HepG2 (cell line): ENCODE data around the gene HSD17B2. TPM values are rescaled to one million over a fixed set of nuclear protein-coding genes. Genes with fewer than 3 reads are reported as not detected.

ENCODE experiments used
- ATF7 ChIP-seq, 2 experiments: fragments of 450-650 bp in 1 of 2; sonication (generic) in 1 of 2; formaldehyde crosslinking in 1 of 2; IDR thresholded peaks; 2 replicates each; pipeline versions ENCODE4 v1.4.0 to v1.6.1; 2016 to 2020; ENCODE audit warnings: antibody characterized with exemption in 1 of 2, mild to moderate bottlenecking in 1 of 2, missing genetic modification reagents in 1 of 2
- CHCHD3 ChIP-seq: sonication (generic); formaldehyde crosslinking; IDR thresholded peaks from 2 replicates; pipeline ENCODE4 v1.8.0; 2022; ENCODE audit warnings: mild to moderate bottlenecking, missing genetic modification reagents, moderate library complexity
- EEA1 ChIP-seq: sonication (generic); formaldehyde crosslinking; IDR thresholded peaks from 2 replicates; pipeline ENCODE4 v1.5.1; 2020; ENCODE audit warnings: mild to moderate bottlenecking, missing genetic modification reagents, borderline replicate concordance
- FUBP1 ChIP-seq: sonication (generic); formaldehyde crosslinking; IDR thresholded peaks from 2 replicates; pipeline ENCODE4 v1.5.1; 2020; ENCODE audit warnings: missing genetic modification reagents, mild to moderate bottlenecking, borderline replicate concordance
- GABPB1 ChIP-seq: IDR thresholded peaks from 2 replicates; pipeline ENCODE4 v1.6.1; 2016; ENCODE audit warnings: mild to moderate bottlenecking, missing genetic modification reagents, moderate library complexity, missing compliant biosample characterization
- GLMP ChIP-seq: sonication (generic); formaldehyde crosslinking; IDR thresholded peaks from 2 replicates; pipeline ENCODE4 v1.9.0; 2021; ENCODE audit warnings: missing genetic modification reagents, mild to moderate bottlenecking, borderline replicate concordance
- GTF2F1 ChIP-seq: fragments of 150-350 bp; IDR thresholded peaks from 2 replicates; pipeline ENCODE4 v1.6.1; 2014; ENCODE audit warnings: low read length
- HNF4G ChIP-seq, 2 experiments: sonication (generic) in 1 of 2; formaldehyde crosslinking in 1 of 2; IDR thresholded peaks; 2 replicates each; pipeline versions ENCODE4 v1.4.0 to v1.6.1; 2011 to 2020; ENCODE audit warnings: borderline replicate concordance in 2 of 2, low read depth in 2 of 2, mild to moderate bottlenecking in 2 of 2, low read length in 1 of 2, missing genetic modification reagents in 1 of 2, moderate library complexity in 1 of 2
- HOXA3 ChIP-seq: sonication (generic); formaldehyde crosslinking; IDR thresholded peaks from 2 replicates; pipeline ENCODE4 v1.5.0; 2020; ENCODE audit warnings: missing genetic modification reagents
- LBX2 ChIP-seq: sonication (generic); formaldehyde crosslinking; IDR thresholded peaks from 2 replicates; pipeline ENCODE4 v1.5.0; 2020; ENCODE audit warnings: missing genetic modification reagents, mild to moderate bottlenecking, borderline replicate concordance
- MXD1 ChIP-seq: sonication (generic); formaldehyde crosslinking; IDR thresholded peaks from 2 replicates; pipeline ENCODE4 v1.4.0; 2020; ENCODE audit warnings: mild to moderate bottlenecking, missing genetic modification reagents
- NR0B2 ChIP-seq: sonication (generic); formaldehyde crosslinking; IDR thresholded peaks from 2 replicates; pipeline ENCODE4 v1.4.0; 2020; ENCODE audit warnings: mild to moderate bottlenecking, missing genetic modification reagents
- NR3C1 ChIP-seq: sonication (generic); formaldehyde crosslinking; IDR thresholded peaks from 2 replicates; pipeline ENCODE4 v1.4.0; 2020; ENCODE audit warnings: missing genetic modification reagents
- PCBP2 ChIP-seq: fragments of 200-400 bp; formaldehyde crosslinking; optimal IDR thresholded peaks from 2 replicates; pipeline ENCODE3; 2018; ENCODE audit warnings: low read length, low read depth; ENCODE audit not compliant: poor library complexity, severe bottlenecking
- RXRB ChIP-seq: IDR thresholded peaks from 2 replicates; pipeline ENCODE4 v1.6.1; 2016; ENCODE audit warnings: borderline replicate concordance, missing genetic modification reagents, missing compliant biosample characterization
- SCMH1 ChIP-seq: sonication (generic); formaldehyde crosslinking; IDR thresholded peaks from 2 replicates; pipeline ENCODE4 v1.9.0; 2021; ENCODE audit warnings: missing genetic modification reagents, mild to moderate bottlenecking, borderline replicate concordance
- SMAD9 ChIP-seq: sonication (generic); formaldehyde crosslinking; IDR thresholded peaks from 2 replicates; pipeline ENCODE4 v1.5.1; 2020; ENCODE audit warnings: mild to moderate bottlenecking, missing genetic modification reagents
- SYNCRIP ChIP-seq: fragments of 200-400 bp; formaldehyde crosslinking; IDR thresholded peaks from 2 replicates; pipeline ENCODE4 v1.6.1; 2018; ENCODE audit warnings: mild to moderate bottlenecking, low read depth, low read length; ENCODE audit not compliant: insufficient read depth
- TERF1 ChIP-seq: sonication (generic); formaldehyde crosslinking; IDR thresholded peaks from 2 replicates; pipeline ENCODE4 v1.8.0; 2022; ENCODE audit warnings: mild to moderate bottlenecking, missing genetic modification reagents, moderate library complexity
- ZBTB3 ChIP-seq: sonication (generic); formaldehyde crosslinking; IDR thresholded peaks from 2 replicates; pipeline ENCODE4 v1.4.0; 2020; ENCODE audit warnings: low read depth, mild to moderate bottlenecking, moderate library complexity, missing genetic modification reagents, borderline replicate concordance
- ZKSCAN8 ChIP-seq: IDR thresholded peaks from 2 replicates; pipeline ENCODE4 v1.6.1; 2016; ENCODE audit warnings: borderline replicate concordance, missing genetic modification reagents, missing compliant biosample characterization
- ZNF17 ChIP-seq: sonication (generic); formaldehyde crosslinking; IDR thresholded peaks from 2 replicates; pipeline ENCODE4 v1.5.0; 2020; ENCODE audit warnings: mild to moderate bottlenecking, missing genetic modification reagents
- ZNF256 ChIP-seq: sonication (generic); formaldehyde crosslinking; conservative IDR thresholded peaks from 2 replicates; pipeline ENCODE4 v1.4.0; 2020; ENCODE audit warnings: missing genetic modification reagents
- ZNF337 ChIP-seq: sonication (generic); formaldehyde crosslinking; IDR thresholded peaks from 2 replicates; pipeline ENCODE4 v1.5.1; 2020; ENCODE audit warnings: missing genetic modification reagents, low read depth, mild to moderate bottlenecking, borderline replicate concordance
- ZNF768 ChIP-seq: sonication (generic); formaldehyde crosslinking; IDR thresholded peaks from 2 replicates; pipeline ENCODE4 v1.4.0; 2020; ENCODE audit warnings: missing genetic modification reagents
- polyA plus RNA-seq, 8 experiments: library from polyadenylated mRNA; depleted of rRNA in 3 of 8; stranded (reverse) in 7 of 8; unstranded in 1 of 8; fragments of >200 nt; fragmentation: Illumina TruSeq in 4 of 8; extraction: Trizol in 4 of 8; gene quantifications; 2 replicates each; pipeline versions ENCODE4 v1.2.1 to v1.2.3, GENCODE V29; 2011 to 2016; ENCODE audit warnings: low read depth in 4 of 8, missing spikeins in 1 of 8, mixed read lengths in 1 of 8; ENCODE audit not compliant: insufficient read depth in 1 of 8
- total RNA-seq, 5 experiments: library from RNA; depleted of rRNA; stranded (reverse); fragments of >200 nt; fragmentation: Illumina TruSeq; extraction: Trizol; gene quantifications; 2 replicates each; pipeline ENCODE4 v1.2.3, GENCODE V29; 2016; ENCODE audit warnings: low read depth in 1 of 5

Gene HSD17B2
- total and polyA plus RNA-seq, 2 of the 13 experiments (the other 11 are each of a cell fraction or from before 2014, with no cell fraction given), result 26.3 to 69.3 TPM

- TF ChIP-seq LBX2 (CRISPR knock-in tag) (no peak), NR0B2 (CRISPR knock-in tag) (0 out of 2 replicates have a peak, but pooled peaks have one; percentile 11), PCBP2 (no peak), SCMH1 (CRISPR knock-in tag) (no peak), ZNF337 (CRISPR knock-in tag) (no peak), ZBTB3 (no peak), ZNF17 (no peak), GABPB1 (peak; percentile 91), ATF7 (IDR thresholded peaks at IDR 0.05) (no peak), ATF7 (CRISPR knock-in tag; IDR thresholded peaks at IDR 0.05) (no peak), RXRB (no peak), HOXA3 (CRISPR knock-in tag) (peak; percentile 43; the same call in 1 of the 2 replicates), ZKSCAN8 (CRISPR knock-in tag) (no peak), CHCHD3 (no peak), GTF2F1 (no peak), GLMP (CRISPR knock-in tag) (no peak), SMAD9 (CRISPR knock-in tag) (no peak), NR3C1 (CRISPR knock-in tag) (no peak), FUBP1 (CRISPR knock-in tag) (no peak), ZNF256 (CRISPR knock-in tag) (no peak), EEA1 (CRISPR knock-in tag) (no peak), TERF1 (CRISPR knock-in tag) (no peak), SYNCRIP (no peak), ZNF768 (CRISPR knock-in tag) (no peak), MXD1 (CRISPR knock-in tag) (no peak), HNF4G (IDR thresholded peaks at IDR 0.05; ENCODE audit: borderline replicate concordance, low read depth, low read length) (0 out of 2 replicates have a peak, but pooled peaks have one; percentile 7), HNF4G (CRISPR knock-in tag; IDR thresholded peaks at IDR 0.05; ENCODE audit: borderline replicate concordance, low read depth) (no peak; the same call in 1 of the 2 replicates)
These were observed 9.5 kb downstream of the HSD17B2 start (continued) for GRCh38 chr16:82044585-82044911.
